Epithelial cell of proximal tubule (primary cell): ENCODE results near the gene ALS2CL. TPM values are rescaled to one million over a fixed set of nuclear protein-coding genes. Genes with fewer than 3 reads are reported as not detected.

ENCODE experiments used
- DNase-seq: peaks from one replicate; pipeline ENCODE4 v3.0.0-alpha.2; 2011; ENCODE audit warnings: low read depth
- H3K4me3 ChIP-seq: 2 replicates; pipeline ENCODE4 v1.5.1; 2011; ENCODE audit warnings: low read depth, mild to moderate bottlenecking, low read length
- total RNA-seq: library from RNA; depleted of rRNA; stranded (reverse); fragments of >200 nt; gene quantifications from 2 replicates; pipeline ENCODE4 v1.2.3, GENCODE V29; 2015
- TF ChIP-seq, protein P1 (sequence below): conservative IDR thresholded peaks from 2 replicates; pipeline ENCODE4 v1.5.1; 2012; ENCODE audit warnings: low read depth, mild to moderate bottlenecking, low read length

The ALS2CL gene
- total RNA-seq, 1 donor from 2014 or later, result 17.8 TPM

DNA sequence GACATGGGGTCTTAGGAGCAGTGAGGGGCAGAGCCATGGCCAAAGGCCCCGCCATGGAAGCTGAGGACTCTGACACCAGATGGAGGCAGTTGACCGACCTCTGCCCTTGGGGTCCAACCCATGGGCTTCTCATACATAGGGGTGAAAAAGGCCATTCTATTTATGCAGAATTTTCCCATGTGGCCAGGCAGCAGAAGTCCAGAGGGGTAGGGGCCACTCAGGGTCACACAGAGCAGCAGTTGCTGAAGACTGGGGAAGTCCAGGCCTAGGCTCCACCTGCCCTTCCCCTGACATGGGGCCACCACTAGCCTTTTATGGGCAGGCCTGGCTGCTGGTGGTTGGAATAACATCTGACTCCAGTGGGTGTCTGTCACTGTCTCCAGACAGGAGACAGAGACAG is 17.8 kb upstream of the ALS2CL start:
- TF ChIP-seq, protein P1, sequence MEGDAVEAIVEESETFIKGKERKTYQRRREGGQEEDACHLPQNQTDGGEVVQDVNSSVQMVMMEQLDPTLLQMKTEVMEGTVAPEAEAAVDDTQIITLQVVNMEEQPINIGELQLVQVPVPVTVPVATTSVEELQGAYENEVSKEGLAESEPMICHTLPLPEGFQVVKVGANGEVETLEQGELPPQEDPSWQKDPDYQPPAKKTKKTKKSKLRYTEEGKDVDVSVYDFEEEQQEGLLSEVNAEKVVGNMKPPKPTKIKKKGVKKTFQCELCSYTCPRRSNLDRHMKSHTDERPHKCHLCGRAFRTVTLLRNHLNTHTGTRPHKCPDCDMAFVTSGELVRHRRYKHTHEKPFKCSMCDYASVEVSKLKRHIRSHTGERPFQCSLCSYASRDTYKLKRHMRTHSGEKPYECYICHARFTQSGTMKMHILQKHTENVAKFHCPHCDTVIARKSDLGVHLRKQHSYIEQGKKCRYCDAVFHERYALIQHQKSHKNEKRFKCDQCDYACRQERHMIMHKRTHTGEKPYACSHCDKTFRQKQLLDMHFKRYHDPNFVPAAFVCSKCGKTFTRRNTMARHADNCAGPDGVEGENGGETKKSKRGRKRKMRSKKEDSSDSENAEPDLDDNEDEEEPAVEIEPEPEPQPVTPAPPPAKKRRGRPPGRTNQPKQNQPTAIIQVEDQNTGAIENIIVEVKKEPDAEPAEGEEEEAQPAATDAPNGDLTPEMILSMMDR, result no peak
- DNase-seq, result no peak
- H3K4me3 ChIP-seq, result no peak overlapping the region

- DNase-seq, result no peak
- no peak overlapping the region for H3K4me3 ChIP-seq
- TF ChIP-seq, protein P1, result no peak
Observed at GRCh38 chr3:46710671-46711295, 17.3 kb upstream of the ALS2CL start.

- no peak for DNase-seq
- H3K4me3 ChIP-seq, result no peak overlapping the region
- TF ChIP-seq, protein P1, result no peak
Observed at GRCh38 chr3:46710229-46710628, 16.8 kb upstream of the ALS2CL start.

- H3K4me3 ChIP-seq, result no peak overlapping the region
- TF ChIP-seq, protein P1, result no peak
Observed at GRCh38 chr3:46709721-46710120, 16.2 kb upstream of the ALS2CL start.

DNA sequence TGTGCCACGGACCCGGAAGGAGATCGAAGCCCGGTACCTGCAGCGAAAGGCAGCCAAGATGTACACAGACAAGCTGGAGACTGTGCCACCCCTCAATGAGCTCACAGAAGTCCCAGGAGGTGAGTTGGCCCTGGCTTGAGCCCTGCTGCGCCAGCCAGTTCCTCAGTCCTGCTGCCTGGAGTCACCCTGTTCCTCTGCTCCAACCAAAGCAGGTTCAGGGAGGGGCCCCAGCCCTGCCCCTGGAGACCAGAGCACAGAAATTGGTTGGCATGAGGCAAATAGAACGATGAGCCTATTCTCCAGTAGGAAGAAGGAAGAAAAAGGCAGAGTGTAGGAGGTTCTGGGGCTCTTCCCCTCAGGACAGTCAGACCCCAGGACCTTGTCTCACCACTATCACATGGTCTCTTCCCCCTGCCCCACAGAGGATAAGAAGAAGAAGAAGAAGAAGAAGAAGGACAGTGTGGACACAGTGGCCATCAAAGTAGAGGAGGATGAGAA is 15.7 kb upstream of the ALS2CL start:
- H3K4me3 ChIP-seq, result no peak overlapping the region
- TF ChIP-seq, protein P1, result no peak
- DNase-seq, result no peak

More at GRCh38 chr3:46709721-46710120, 16.2 kb upstream of the ALS2CL start:
- no peak for DNase-seq

GRCh38 chr3:46708401-46709156 is 15.1 kb upstream of the ALS2CL start:
- DNase-seq, result no peak
- H3K4me3 ChIP-seq, result no peak overlapping the region
- TF ChIP-seq, protein P1, result no peak
